GM23338 (cell line): ENCODE data around the gene SEMA6D. TPM values are rescaled to one million over a fixed set of nuclear protein-coding genes. Genes with fewer than 3 reads are reported as not detected.

ENCODE experiments used
- ATAC-seq: fragments of 200-7000 bp; cut with Tn5 transposase; 3 replicates; pipeline ENCODE4 v1.9.1; 2020
- DNase-seq: peaks from one replicate; pipeline ENCODE4 v3.0.0-alpha.2; 2015; ENCODE audit warnings: low spot score
- H2AFZ ChIP-seq: fragments of 200-600 bp; sonication (generic); 2 replicates; pipeline ENCODE4 v1.8.0; 2016; ENCODE audit warnings: antibody characterized with exemption, mild to moderate bottlenecking, moderate library complexity
- H3F3A ChIP-seq: fragments of 200-600 bp; sonication (generic); replicated peaks from 2 replicates; pipeline ENCODE4 v1.8.0; 2017; ENCODE audit warnings: antibody characterized with exemption, mixed run types, low read depth
- H3K27ac ChIP-seq: fragments of 200-600 bp; sonication (generic); 2 replicates; pipeline ENCODE4 v1.6.1; 2016; ENCODE audit warnings: low read depth
- H3K27me3 ChIP-seq: fragments of 200-600 bp; sonication (generic); 2 replicates; pipeline ENCODE4 v1.8.0; 2016; ENCODE audit warnings: mild to moderate bottlenecking, mixed run types, moderate library complexity; ENCODE audit not compliant: insufficient read depth
- H3K36me3 ChIP-seq: fragments of 200-600 bp; sonication (generic); 2 replicates; pipeline ENCODE4 v1.8.0; 2016; ENCODE audit warnings: mild to moderate bottlenecking; ENCODE audit not compliant: insufficient read depth
- H3K4me1 ChIP-seq: fragments of 200-600 bp; sonication (generic); 2 replicates; pipeline ENCODE4 v1.8.0; 2016; ENCODE audit warnings: mild to moderate bottlenecking, moderate library complexity; ENCODE audit not compliant: insufficient read depth
- H3K4me2 ChIP-seq: fragments of 200-600 bp; sonication (generic); 2 replicates; pipeline ENCODE4 v1.7.1; 2017; ENCODE audit warnings: mixed run types
- H3K4me3 ChIP-seq: fragments of 200-600 bp; sonication (generic); 2 replicates; pipeline ENCODE4 v1.6.1; 2016; ENCODE audit warnings: mixed run types
- H3K79me2 ChIP-seq: fragments of 200-600 bp; sonication (generic); replicated peaks from 2 replicates; pipeline ENCODE4 v1.8.0; 2017; ENCODE audit warnings: mild to moderate bottlenecking; ENCODE audit not compliant: insufficient read depth
- H3K9me2 ChIP-seq: fragments of 200-600 bp; sonication (generic); 2 replicates; pipeline ENCODE4 v1.8.0; 2017; ENCODE audit not compliant: insufficient read depth
- H4K20me1 ChIP-seq: fragments of 200-600 bp; sonication (generic); replicated peaks from 2 replicates; pipeline ENCODE4 v1.8.0; 2017; ENCODE audit warnings: mild to moderate bottlenecking; ENCODE audit not compliant: insufficient read depth
- H3K27ac Mint-ChIP-seq: 2 replicates; pipeline ENCODE4 v1.8.0; 2020; ENCODE audit warnings: inconsistent platforms, mild to moderate bottlenecking, moderate library complexity, mixed read lengths
- H3K27me3 Mint-ChIP-seq: 3 replicates; pipeline ENCODE4 v1.8.0; 2022; ENCODE audit warnings: low read depth, mild to moderate bottlenecking, moderate library complexity, mixed read lengths, inconsistent platforms; ENCODE audit not compliant: insufficient read depth, poor library complexity
- H3K36me3 Mint-ChIP-seq: 3 replicates; pipeline ENCODE4 v1.8.0; 2021; ENCODE audit warnings: low read depth, mild to moderate bottlenecking, inconsistent platforms, moderate library complexity, mixed read lengths
- H3K4me1 Mint-ChIP-seq: 3 replicates; pipeline ENCODE4 v1.8.0; 2020; ENCODE audit warnings: mild to moderate bottlenecking, inconsistent platforms, mixed read lengths
- H3K4me3 Mint-ChIP-seq: 3 replicates; pipeline ENCODE4 v1.8.0; 2021; ENCODE audit warnings: moderate library complexity, mild to moderate bottlenecking, inconsistent platforms, mixed read lengths
- H3K9me3 Mint-ChIP-seq: 3 replicates; pipeline ENCODE4 v1.8.0; 2020; ENCODE audit warnings: moderate library complexity, mild to moderate bottlenecking, inconsistent platforms, mixed read lengths
- CREB1 ChIP-seq: fragments of 250-450 bp; sonication (Bioruptor Pico); IDR thresholded peaks from 2 replicates; pipeline ENCODE4 v1.5.0; 2020; ENCODE audit warnings: low read depth, mild to moderate bottlenecking, moderate library complexity
- EZH2 ChIP-seq: fragments of 200-600 bp; sonication (generic); IDR thresholded peaks from one replicate; pipeline ENCODE4 v1.8.0; 2017; ENCODE audit warnings: antibody characterized with exemption, mild to moderate bottlenecking, low read depth; ENCODE audit not compliant: unreplicated experiment
- EZH2phosphoT487 ChIP-seq: fragments of 200-600 bp; sonication (generic); IDR thresholded peaks from one replicate; pipeline ENCODE4 v1.8.1; 2018; ENCODE audit warnings: antibody characterized with exemption; ENCODE audit not compliant: unreplicated experiment
- NANOG ChIP-seq: IDR thresholded peaks from 2 replicates; pipeline ENCODE4 v1.6.1; 2016; ENCODE audit warnings: antibody characterized with exemption, borderline replicate concordance
- POLR2AphosphoS5 ChIP-seq: IDR thresholded peaks from 2 replicates; pipeline ENCODE4 v1.6.1; 2016; ENCODE audit warnings: antibody characterized with exemption, low read depth
- STAT1 ChIP-seq: IDR thresholded peaks from one replicate; pipeline ENCODE4 v1.6.1; 2016; ENCODE audit warnings: antibody characterized with exemption; ENCODE audit not compliant: unreplicated experiment
- ZNF114 ChIP-seq: fragments of 250-450 bp; sonication (Bioruptor Pico); IDR thresholded peaks from 2 replicates; pipeline ENCODE4 v1.5.0; 2020; ENCODE audit warnings: mild to moderate bottlenecking, moderate library complexity
- ZNF331 ChIP-seq: fragments of 250-450 bp; sonication (Bioruptor Pico); IDR thresholded peaks from 2 replicates; pipeline ENCODE4 v1.5.0; 2020; ENCODE audit warnings: low read depth, mild to moderate bottlenecking, moderate library complexity
- polyA plus RNA-seq: library from polyadenylated mRNA; unstranded; fragments of >200 nt; fragmentation: Nextera tagmentation; extraction: Ambion mirVana; gene quantifications from 2 replicates; pipeline ENCODE4 v1.2.1, GENCODE V29; 2016
- total RNA-seq: library from RNA; depleted of rRNA; stranded (reverse); fragments of >200 nt; shearing (Covaris generic); gene quantifications from 2 replicates; pipeline ENCODE4 v1.2.3, GENCODE V29; 2014
- TF ChIP-seq, protein P1 (sequence below): IDR thresholded peaks from 2 replicates; pipeline ENCODE4 v1.6.1; 2016; ENCODE audit warnings: antibody characterized with exemption
- TF ChIP-seq, protein P2 (sequence below): fragments of 250-450 bp; sonication (Bioruptor Pico); IDR thresholded peaks from 2 replicates; pipeline ENCODE4 v1.5.0; 2020; ENCODE audit warnings: mild to moderate bottlenecking, moderate library complexity
- TF ChIP-seq, protein P3 (sequence below), 2 experiments: fragments of 200-600 bp in 1 of 2; sonication (generic) in 1 of 2; conservative IDR thresholded peaks; 2 replicates each; pipeline versions ENCODE4 v1.5.1 to v1.6.1; 2016 to 2017; ENCODE audit warnings: antibody characterized with exemption in 2 of 2, low read depth in 2 of 2, mild to moderate bottlenecking in 2 of 2, moderate library complexity in 1 of 2

SEMA6D gene
- total and polyA plus RNA-seq, 2 experiments from 2014 or later, result 0.37 to 0.97 TPM

DNA sequence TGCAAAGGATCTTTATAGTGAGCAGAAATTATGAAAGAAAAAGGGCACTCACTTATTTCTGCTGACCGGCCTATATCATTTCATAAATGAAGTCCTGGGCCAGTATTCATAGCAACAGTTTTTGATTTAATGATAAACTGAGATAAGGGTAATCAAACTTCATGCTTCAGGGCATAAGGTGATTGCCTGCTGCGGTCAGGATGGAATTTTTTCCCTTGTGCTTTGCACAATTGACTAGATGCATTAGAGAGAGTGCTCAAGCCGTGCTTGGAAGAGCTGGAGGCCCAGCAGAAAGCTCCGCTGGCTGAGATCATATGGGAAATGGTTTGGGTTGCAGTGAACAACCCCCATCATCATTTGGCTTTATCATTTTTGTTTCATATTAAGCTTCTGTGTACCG lies 10.4 kb downstream of the SEMA6D start:
- Mint-ChIP-seq H3K27ac (no peak overlapping the region), H3K9me3 (no peaks in the 10 kb centered on the region), H3K36me3 (no peaks in the 10 kb centered on the region), H3K4me3 (no peak overlapping the region), H3K4me1 (no peaks in the 10 kb centered on the region), H3K27me3 (peaks cover 3% of the 10 kb centered on the region)
- H4K20me1 ChIP-seq, result no peaks in the 10 kb centered on the region
- no peak overlapping the region for H3K4me3 ChIP-seq
- no peak overlapping the region for H2AFZ ChIP-seq
- H3K36me3 ChIP-seq, result no peaks in the 10 kb centered on the region
- ATAC-seq (no peak), DNase-seq (no peak)
- H3K9me2 ChIP-seq, result no peaks in the 10 kb centered on the region
- no peak for TF ChIP-seq NANOG
- no peaks in the 10 kb centered on the region for H3K79me2 ChIP-seq
- H3K27ac ChIP-seq, result no peak overlapping the region
- no peak overlapping the region for H3K4me2 ChIP-seq
- H3F3A ChIP-seq, result no peaks in the 10 kb centered on the region
- H3K4me1 ChIP-seq, result no peaks in the 10 kb centered on the region
- no peaks in the 10 kb centered on the region for H3K27me3 ChIP-seq

DNA sequence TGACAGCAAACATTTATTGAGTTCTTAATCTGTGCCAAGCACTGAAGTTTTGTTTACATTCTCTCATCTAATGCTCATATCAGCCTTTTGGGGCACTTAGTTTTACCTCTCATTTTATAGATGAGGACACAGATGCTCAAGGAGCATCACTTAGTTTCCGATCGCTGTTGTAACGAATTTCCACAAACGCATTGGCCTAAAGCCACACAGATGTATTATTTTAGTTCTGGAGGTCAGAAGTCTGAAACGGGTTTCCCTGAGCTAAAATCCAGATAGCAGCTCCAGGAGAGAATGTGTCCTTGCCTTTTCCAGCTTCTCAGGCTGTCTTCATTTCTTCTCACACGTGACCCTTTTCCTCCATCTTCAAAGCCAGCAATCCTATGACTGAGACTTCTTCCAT lies 11.1 kb downstream of the SEMA6D start:
- Histone ChIP-seq H2AFZ (no peak overlapping the region), H3K4me1 (no peaks in the 10 kb centered on the region), H4K20me1 (no peaks in the 10 kb centered on the region), H3F3A (no peaks in the 10 kb centered on the region), H3K9me2 (no peaks in the 10 kb centered on the region), H3K27ac (no peak overlapping the region), H3K79me2 (no peaks in the 10 kb centered on the region), H3K27me3 (no peaks in the 10 kb centered on the region), H3K4me2 (no peak overlapping the region), H3K36me3 (no peaks in the 10 kb centered on the region), H3K4me3 (no peak overlapping the region)
- ATAC-seq, result no peak
- TF ChIP-seq EZH2phosphoT487, result no peak
- no peak for TF ChIP-seq STAT1
- TF ChIP-seq, protein P1, sequence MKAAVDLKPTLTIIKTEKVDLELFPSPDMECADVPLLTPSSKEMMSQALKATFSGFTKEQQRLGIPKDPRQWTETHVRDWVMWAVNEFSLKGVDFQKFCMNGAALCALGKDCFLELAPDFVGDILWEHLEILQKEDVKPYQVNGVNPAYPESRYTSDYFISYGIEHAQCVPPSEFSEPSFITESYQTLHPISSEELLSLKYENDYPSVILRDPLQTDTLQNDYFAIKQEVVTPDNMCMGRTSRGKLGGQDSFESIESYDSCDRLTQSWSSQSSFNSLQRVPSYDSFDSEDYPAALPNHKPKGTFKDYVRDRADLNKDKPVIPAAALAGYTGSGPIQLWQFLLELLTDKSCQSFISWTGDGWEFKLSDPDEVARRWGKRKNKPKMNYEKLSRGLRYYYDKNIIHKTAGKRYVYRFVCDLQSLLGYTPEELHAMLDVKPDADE, result no peak
- no peak for TF ChIP-seq EZH2
- TF ChIP-seq NANOG, result no peak
- TF ChIP-seq, protein P2, sequence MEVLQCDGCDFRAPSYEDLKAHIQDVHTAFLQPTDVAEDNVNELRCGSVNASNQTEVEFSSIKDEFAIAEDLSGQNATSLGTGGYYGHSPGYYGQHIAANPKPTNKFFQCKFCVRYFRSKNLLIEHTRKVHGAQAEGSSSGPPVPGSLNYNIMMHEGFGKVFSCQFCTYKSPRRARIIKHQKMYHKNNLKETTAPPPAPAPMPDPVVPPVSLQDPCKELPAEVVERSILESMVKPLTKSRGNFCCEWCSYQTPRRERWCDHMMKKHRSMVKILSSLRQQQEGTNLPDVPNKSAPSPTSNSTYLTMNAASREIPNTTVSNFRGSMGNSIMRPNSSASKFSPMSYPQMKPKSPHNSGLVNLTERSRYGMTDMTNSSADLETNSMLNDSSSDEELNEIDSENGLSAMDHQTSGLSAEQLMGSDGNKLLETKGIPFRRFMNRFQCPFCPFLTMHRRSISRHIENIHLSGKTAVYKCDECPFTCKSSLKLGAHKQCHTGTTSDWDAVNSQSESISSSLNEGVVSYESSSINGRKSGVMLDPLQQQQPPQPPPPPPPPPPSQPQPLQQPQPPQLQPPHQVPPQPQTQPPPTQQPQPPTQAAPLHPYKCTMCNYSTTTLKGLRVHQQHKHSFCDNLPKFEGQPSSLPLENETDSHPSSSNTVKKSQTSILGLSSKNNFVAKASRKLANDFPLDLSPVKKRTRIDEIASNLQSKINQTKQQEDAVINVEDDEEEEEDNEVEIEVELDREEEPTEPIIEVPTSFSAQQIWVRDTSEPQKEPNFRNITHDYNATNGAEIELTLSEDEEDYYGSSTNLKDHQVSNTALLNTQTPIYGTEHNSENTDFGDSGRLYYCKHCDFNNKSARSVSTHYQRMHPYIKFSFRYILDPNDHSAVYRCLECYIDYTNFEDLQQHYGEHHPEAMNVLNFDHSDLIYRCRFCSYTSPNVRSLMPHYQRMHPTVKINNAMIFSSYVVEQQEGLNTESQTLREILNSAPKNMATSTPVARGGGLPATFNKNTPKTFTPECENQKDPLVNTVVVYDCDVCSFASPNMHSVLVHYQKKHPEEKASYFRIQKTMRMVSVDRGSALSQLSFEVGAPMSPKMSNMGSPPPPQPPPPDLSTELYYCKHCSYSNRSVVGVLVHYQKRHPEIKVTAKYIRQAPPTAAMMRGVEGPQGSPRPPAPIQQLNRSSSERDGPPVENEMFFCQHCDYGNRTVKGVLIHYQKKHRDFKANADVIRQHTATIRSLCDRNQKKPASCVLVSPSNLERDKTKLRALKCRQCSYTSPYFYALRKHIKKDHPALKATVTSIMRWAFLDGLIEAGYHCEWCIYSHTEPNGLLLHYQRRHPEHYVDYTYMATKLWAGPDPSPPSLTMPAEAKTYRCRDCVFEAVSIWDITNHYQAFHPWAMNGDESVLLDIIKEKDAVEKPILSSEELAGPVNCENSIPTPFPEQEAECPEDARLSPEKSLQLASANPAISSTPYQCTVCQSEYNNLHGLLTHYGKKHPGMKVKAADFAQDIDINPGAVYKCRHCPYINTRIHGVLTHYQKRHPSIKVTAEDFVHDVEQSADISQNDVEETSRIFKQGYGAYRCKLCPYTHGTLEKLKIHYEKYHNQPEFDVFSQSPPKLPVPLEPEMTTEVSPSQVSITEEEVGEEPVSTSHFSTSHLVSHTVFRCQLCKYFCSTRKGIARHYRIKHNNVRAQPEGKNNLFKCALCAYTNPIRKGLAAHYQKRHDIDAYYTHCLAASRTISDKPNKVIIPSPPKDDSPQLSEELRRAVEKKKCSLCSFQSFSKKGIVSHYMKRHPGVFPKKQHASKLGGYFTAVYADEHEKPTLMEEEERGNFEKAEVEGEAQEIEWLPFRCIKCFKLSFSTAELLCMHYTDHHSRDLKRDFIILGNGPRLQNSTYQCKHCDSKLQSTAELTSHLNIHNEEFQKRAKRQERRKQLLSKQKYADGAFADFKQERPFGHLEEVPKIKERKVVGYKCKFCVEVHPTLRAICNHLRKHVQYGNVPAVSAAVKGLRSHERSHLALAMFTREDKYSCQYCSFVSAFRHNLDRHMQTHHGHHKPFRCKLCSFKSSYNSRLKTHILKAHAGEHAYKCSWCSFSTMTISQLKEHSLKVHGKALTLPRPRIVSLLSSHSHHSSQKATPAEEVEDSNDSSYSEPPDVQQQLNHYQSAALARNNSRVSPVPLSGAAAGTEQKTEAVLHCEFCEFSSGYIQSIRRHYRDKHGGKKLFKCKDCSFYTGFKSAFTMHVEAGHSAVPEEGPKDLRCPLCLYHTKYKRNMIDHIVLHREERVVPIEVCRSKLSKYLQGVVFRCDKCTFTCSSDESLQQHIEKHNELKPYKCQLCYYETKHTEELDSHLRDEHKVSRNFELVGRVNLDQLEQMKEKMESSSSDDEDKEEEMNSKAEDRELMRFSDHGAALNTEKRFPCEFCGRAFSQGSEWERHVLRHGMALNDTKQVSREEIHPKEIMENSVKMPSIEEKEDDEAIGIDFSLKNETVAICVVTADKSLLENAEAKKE (CRISPR knock-in tag), result no peak
- TF ChIP-seq, protein P3, sequence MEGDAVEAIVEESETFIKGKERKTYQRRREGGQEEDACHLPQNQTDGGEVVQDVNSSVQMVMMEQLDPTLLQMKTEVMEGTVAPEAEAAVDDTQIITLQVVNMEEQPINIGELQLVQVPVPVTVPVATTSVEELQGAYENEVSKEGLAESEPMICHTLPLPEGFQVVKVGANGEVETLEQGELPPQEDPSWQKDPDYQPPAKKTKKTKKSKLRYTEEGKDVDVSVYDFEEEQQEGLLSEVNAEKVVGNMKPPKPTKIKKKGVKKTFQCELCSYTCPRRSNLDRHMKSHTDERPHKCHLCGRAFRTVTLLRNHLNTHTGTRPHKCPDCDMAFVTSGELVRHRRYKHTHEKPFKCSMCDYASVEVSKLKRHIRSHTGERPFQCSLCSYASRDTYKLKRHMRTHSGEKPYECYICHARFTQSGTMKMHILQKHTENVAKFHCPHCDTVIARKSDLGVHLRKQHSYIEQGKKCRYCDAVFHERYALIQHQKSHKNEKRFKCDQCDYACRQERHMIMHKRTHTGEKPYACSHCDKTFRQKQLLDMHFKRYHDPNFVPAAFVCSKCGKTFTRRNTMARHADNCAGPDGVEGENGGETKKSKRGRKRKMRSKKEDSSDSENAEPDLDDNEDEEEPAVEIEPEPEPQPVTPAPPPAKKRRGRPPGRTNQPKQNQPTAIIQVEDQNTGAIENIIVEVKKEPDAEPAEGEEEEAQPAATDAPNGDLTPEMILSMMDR (conservative IDR thresholded peaks at IDR 0.05; ENCODE audit: low read depth in 2 of 2), result no peak
- TF ChIP-seq POLR2AphosphoS5, result no peak
- no peak for TF ChIP-seq ZNF331 (CRISPR knock-in tag)
- TF ChIP-seq CREB1 (CRISPR knock-in tag), result no peak
- TF ChIP-seq ZNF114, result no peak
- Mint-ChIP-seq H3K4me3 (no peak overlapping the region), H3K9me3 (no peaks in the 10 kb centered on the region), H3K27ac (no peak overlapping the region), H3K27me3 (peaks cover 4% of the 10 kb centered on the region), H3K36me3 (no peaks in the 10 kb centered on the region), H3K4me1 (no peaks in the 10 kb centered on the region)
- DNase-seq, result no peak
